B cell (primary cell): ENCODE measurements around the gene GATAD2A.

Source experiments
- EZH2 ChIP-seq: IDR thresholded peaks from 2 replicates; pipeline ENCODE4 v1.6.1; 2012; ENCODE audit warnings: borderline replicate concordance, low read depth, mild to moderate bottlenecking, moderate library complexity, low read length; ENCODE audit not compliant: insufficient read depth, poor library complexity, severe bottlenecking
- TF ChIP-seq, protein P1 (sequence below): fragments of 200-600 bp; IDR thresholded peaks from one replicate; pipeline ENCODE4 v1.8.0; 2022; ENCODE audit warnings: antibody characterized with exemption, mild to moderate bottlenecking

- TF ChIP-seq, protein P1, sequence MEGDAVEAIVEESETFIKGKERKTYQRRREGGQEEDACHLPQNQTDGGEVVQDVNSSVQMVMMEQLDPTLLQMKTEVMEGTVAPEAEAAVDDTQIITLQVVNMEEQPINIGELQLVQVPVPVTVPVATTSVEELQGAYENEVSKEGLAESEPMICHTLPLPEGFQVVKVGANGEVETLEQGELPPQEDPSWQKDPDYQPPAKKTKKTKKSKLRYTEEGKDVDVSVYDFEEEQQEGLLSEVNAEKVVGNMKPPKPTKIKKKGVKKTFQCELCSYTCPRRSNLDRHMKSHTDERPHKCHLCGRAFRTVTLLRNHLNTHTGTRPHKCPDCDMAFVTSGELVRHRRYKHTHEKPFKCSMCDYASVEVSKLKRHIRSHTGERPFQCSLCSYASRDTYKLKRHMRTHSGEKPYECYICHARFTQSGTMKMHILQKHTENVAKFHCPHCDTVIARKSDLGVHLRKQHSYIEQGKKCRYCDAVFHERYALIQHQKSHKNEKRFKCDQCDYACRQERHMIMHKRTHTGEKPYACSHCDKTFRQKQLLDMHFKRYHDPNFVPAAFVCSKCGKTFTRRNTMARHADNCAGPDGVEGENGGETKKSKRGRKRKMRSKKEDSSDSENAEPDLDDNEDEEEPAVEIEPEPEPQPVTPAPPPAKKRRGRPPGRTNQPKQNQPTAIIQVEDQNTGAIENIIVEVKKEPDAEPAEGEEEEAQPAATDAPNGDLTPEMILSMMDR = no peak
- TF ChIP-seq EZH2 = no peak
These were observed 49.0 kb upstream of the GATAD2A start for GRCh38 chr19:19356500-19356899.
